NOMO-1 (cell line): ENCODE measurements around the gene GPR87.

ENCODE experiments used
- DNase-seq, 2 experiments: peaks; one replicate each; lab custom pipeline; 2025; ENCODE audit not compliant: unreplicated experiment in 2 of 2; lab: John Stamatoyannopoulos, UW

GPR87 gene, protein sequence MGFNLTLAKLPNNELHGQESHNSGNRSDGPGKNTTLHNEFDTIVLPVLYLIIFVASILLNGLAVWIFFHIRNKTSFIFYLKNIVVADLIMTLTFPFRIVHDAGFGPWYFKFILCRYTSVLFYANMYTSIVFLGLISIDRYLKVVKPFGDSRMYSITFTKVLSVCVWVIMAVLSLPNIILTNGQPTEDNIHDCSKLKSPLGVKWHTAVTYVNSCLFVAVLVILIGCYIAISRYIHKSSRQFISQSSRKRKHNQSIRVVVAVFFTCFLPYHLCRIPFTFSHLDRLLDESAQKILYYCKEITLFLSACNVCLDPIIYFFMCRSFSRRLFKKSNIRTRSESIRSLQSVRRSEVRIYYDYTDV

DNA sequence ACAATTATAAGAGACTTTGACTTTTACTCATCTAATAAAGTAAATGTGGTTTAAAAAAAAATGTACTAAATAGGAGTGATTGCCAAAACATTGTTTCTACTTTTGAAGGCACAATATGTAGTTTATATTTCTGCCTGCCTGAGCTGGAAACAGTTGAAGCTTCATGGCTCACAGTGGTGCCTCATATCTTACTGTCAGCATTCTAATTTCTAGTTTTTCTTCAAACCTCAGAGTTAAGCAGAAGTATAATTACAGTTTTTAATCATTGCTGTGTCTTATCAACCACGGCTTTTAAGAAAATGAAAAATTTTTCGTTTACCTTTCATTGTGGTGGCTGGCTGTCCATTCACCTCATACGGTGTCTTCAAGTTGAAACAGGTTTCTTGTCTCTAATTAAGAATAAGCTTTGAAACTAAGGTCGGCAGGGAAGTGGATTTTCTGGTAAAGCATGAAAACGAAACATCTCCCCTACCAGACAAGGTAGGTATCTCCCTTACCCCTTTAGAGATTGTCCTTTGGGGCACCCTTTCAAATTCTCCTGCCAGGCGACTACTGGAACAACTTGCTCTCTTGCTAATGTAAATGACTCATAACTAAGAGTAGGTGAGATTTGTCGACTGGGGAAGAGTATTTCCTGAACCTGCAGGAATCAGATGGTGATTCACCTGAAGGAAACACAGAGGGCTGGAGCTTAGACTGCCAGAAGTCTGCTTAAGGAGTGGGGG lies at the start of gene GPR87:
TSS of gene GPR87 (minus strand) at position 554 of the 725 bp plus-strand sequence. CDS start 16,720 bp downstream, outside the sequence.
- DNase-seq, result no peak

DNA sequence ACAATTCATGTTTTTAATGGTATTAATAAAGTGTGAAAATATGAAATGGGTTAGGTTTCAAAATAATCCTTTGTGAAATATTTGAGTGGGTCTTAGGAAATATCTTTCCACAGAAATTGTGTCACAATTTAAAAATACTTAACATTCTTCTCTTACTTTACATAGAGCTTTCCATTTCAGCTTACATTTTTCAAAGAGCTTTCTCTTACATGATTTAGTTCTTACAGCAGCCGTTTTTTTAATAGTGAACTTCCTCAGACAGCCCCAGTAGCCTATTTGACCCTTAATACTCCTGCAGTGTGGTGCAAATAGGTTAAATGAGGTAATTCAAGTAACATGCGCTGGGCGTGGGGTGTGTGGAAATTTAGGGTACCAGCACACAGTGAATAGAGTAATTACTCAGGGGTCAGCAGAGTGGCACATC lies 46.1 kb upstream of the GPR87 start:
- DNase-seq, result peak; percentile 63 to 64

DNA sequence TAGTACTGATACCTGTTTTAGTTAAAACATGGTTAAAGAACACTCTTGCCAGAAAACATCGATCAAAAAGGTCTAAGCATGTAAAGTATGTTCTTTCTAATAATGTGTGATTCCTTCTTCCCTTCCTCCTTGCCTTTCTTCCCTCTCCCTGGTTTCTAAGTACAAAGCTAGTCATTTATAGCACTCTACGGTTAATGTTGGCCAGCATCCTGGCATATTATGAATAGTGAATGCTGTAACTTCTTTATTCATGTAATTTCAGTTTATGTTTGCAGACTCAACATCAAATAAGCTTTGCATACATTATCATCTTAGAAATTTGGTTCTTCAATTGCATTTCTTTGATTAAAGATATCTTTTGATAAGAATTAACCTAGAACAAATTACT lies 40.8 kb upstream of the GPR87 start:
- no peak for DNase-seq

DNA sequence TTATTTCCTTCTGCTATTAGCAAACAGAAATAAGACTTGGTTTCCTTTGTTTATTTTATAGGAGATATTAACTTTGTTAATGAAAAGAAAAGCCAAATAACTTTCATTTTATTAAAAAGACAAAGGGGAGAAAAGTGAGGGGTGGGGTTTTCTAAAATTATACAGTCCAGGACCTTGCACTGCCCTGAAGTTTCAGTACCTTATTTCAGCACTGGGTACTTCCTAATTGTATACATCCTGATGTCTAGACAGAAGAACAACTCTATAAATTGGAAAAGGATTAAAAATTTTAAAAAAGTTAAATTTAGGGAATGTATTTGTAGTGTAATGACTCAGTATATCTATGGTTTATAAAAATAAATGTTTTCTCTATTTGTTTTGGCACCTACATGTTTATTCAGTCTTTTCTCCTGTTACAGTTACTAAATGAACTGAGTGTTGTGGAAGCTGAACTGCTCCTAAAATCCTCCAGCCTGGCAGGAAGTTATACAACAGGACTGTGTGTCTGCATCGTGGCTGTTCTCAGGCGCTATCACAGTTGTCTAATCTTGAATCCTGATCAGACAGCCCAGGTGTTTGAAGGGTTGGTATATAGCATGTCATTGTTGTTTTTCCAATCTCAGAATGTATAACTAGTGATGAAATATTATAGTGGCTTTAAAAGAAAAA lies 40.3 kb upstream of the GPR87 start:
- peak; percentile 17 to 60 for DNase-seq

DNA sequence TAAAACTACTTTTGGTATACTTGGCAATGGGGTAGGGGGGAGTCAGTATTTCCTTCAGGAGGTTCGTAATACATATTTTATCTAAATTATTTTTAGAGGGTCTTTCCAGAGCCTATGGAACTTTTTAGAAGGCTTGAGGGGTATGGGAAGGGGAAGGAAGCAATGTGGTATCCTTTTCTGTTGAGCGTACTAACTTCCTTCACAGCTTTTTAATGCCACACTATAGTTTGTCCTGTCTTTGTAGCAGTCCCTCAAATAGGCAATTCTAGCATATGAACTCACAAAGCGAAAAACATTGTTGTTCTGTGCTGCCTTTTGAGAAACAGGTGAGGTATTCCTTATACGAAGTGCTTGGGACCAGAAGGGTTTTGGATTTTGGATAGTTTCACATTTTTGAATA lies 35.0 kb upstream of the GPR87 start:
- DNase-seq, result no peak

DNA sequence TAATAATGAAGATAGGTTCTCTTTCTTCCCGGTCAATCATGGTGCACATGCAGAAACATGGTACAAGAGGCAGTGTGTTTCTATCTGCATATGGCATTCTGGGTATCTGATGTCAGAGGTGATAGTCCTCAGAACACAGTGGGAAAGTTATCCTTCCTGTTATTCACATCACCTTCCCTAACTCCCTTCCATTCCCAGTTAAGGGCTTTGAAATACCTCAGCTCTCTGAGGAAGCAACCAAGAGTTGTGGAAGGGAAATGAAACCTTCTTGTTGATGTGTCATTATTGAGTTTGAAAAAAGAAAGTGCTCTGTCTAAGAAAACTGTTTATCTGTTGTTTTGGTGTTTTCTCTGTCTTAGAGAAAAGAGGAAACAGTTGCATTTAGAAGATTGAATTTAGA lies 34.6 kb upstream of the GPR87 start:
- DNase-seq, result peak; percentile 48 to 88

DNA sequence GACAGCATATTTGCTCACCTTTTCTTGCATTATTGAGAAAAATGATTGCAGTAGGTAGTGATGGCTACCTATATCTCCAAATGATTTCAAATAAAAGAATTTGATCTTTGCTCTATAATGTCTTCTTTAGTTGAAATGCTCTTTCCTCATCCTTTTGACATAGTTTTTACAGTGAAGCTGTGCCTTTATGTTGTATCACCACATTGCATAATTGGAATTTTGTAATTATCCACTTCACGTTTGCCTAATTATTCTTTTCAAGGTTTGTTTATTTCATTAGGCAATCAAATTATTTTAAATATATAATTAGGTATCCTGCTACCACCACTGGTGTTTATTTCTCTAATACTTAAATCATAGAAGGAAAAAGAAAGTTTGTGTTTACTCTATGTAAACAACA lies 34.0 kb upstream of the GPR87 start:
- peak in 1 of 2 experiments; percentile 58 for DNase-seq

DNA sequence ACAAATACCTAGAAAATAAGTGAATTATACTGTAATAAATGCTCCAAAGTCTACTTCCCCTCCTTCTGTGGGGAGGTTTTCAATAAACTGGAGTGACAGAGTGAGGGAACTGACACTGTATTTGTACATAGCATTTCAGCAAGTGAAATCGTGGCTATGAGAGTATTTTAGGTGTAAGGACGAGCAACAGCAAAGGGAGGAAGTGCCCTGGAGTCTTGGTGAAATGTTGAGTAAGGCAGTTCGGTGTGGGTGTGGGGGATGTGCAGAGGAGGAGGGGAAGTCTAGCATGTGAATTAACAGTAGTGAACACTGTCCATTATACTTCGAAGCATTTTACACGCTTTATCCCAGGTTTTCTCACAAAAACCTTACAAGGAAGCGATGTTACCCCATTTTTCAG lies 30.8 kb upstream of the GPR87 start:
- peak; percentile 99 to 100 for DNase-seq

DNA sequence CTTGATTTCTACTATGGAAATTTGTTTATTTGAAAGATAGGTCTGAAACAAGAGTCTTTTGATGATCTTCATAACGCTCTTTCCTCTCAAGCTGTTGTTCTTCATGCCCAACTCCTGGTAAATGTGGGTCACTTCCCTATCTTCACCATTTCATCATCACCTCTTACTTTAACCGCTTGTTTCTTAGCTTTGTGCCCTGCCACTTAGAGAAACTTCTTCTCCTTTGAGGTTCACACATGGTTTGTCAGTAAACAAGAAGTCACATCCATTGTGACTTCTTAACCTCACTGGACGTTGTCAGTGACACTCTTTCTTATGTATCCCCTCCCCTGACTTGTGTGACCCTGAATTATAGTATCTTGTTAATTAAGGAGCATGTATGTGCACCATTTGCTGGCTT lies 29.7 kb upstream of the GPR87 start:
- DNase-seq, result peak; percentile 89 to 99

DNA sequence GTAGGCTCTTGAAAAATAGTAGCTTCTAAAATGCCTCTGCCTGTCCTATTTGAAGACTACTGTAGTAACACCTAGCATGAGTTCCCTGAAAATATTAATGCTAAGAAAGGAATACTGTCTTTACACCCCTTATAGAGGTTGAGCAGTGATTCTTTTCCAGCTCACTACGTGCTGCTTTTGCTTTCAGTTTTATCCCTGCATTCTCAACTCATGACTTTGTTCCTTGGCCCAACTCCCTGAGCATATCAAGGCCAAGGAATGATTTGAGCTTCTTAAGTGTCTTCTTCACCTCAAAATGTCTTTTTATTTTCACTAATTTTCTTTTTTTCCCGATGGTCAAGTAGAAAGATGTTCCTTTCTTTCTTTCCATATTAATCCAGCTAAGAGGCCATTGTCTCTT lies 29.2 kb upstream of the GPR87 start:
- DNase-seq, result no peak

DNA sequence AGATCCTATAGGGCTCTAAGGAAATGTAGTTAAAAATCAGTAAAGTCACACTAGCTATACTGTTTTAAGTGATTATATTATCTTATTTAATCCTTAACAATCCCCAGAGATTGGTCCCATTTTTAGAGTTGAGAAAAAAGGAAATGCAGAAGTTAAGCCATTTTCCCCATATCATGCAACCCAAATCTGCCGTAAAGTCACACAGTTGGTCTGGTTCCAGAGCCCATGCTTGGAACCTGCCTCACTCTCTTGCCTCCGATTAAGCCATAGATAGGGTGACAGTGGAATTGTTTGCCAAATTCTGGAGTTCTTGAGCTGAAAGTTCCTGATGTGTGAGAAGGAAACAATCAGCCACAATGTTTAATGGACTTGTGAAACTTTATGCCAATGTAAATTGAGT lies 15.1 kb upstream of the GPR87 start:
- peak; percentile 7 to 27 for DNase-seq

DNA sequence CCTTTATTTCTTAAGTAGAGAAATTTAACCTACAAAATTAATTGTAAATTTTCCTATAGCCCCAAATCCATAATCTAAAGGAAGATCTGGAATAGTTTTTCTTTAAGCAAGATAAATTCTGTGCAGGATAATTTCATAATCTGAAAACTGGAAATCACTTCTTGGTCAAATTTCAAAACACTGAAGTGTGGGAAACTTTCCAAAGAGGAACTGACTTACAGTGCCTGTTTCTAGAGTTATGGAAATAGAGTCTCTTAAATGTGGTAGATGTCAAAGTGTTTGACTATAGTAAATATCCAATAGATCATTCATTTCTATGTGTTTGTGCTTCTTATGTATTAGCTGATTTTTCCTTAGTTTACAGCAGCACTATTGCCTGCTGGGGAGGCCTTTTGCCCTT lies 14.3 kb upstream of the GPR87 start:
- peak; percentile 28 to 83 for DNase-seq

DNA sequence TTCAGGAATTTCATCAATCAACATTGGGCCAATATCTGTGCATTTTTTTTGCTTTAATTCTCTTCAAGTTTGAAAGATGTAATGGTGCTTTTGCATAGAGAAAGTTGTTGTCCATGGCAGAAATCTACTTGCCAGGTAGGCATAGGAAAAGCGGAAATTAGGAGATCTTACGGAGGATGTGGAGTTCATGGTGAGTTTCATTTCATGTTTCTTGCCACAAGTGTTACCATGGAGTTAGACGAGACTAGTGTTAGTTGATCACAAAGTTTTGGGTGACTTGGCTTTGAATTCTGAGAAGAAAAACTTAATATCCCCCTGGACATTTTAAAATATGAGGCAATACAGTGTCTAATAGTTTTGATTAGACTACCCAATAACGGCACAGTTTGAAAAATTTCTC lies 13.8 kb upstream of the GPR87 start:
- peak; percentile 61 to 78 for DNase-seq

DNA sequence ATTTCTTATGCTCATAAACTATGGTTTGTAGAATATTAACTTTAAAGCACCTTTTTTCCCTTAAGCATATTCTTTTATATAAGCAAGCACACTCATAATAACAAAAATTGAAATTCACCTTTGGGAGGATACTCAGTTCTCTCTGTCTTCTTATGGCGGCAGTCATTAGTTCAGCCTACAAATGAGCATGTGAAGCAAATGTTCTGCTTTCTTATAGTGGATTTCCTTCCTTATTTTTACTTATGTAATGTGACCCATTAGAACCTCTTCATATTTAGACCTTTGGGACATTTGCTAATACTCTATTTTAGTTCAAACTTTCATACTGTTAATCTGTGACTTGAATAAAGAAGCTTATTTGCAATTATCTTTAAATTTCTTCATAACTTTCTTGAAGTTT lies 12.7 kb upstream of the GPR87 start, which contains the start of gene P2RY13:
TSS of gene P2RY13 (minus strand) at position 187 of the 400 bp plus-strand sequence. CDS start at position 166, 21 bp downstream.
- DNase-seq, result peak; percentile 39 to 80

DNA sequence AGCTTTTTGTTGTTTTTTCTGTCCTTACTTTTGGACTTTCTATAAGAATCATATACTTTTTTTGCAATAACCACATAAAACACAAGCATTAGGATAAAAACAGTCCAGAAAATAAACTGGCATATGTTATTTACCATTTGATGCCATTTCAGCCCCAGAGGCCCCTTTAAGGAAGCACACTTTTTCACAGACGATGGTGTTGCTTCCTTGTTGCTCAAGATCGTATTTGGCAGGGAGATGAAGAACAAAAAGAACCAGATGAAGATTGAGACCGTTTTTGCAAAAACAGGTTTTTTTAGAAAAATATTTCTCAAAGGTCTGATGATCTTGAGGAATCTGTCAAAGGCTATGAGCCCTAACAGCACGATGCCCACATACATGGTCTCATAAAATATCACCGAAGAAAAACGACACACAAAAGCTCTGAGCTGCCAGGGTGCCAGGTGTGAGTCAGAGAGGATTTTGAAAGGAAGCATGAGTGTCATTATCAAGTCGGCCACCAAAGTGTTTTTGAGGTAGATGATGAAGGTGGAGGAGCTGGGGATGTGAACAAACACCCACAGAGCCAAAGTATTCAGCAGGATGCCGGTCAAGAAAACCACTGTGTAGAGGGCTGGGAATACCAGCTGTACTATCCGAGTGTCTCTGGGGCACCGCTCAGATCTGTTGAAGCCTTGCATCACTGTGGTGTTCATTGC lies 11.8 kb upstream of the GPR87 start:
- peak; percentile 84 to 90 for DNase-seq

DNA sequence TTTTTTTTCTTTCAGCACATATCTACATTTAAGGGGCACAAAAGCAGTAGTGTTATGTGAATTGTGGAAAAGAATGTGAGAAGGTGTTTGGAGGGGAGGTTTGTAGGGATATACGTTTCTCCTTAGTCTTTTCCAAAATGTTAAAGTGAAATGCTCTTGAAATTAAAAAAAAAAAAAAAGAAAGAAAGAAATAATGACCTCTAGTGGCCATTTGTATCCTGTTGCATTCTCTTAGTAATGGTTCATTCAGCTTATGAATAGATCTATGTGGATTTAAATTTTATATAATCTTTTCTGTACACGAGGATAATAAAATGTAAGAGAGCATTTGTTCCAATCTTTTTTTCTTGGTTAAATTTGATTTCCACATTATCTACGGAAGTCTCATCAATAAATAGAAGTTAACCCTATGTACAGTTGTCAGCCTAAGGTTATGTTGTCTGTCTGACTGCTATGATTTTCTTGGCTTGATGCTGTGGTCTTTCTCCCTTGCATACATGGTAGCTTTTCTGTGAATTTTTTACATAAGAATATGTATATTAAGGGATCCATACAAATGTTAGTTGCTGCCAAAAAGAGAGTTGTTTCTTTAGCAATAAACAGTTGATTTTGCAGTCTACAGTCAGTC lies 11.1 kb upstream of the GPR87 start:
- peak in 1 of 2 experiments; percentile 68 for DNase-seq

DNA sequence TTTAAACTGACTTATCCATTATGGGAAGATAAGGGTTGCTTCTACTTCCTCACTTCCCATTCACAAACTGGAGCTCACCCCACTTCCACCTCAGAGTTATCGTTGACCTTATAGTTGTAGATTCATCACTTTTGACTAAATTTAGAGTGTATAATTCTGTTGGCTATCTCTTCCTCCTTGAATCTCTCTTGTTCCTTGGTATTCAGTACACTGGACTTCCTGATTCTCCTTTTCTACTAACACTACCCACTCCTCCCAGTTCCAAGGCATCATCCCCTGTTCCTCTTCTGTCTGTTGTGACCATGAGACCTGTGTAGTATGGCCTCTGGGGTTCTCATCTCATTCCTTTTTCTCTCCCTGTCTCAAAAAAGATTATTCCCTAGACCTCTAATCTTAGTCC lies 5.9 kb upstream of the GPR87 start:
- DNase-seq, result no peak

DNA sequence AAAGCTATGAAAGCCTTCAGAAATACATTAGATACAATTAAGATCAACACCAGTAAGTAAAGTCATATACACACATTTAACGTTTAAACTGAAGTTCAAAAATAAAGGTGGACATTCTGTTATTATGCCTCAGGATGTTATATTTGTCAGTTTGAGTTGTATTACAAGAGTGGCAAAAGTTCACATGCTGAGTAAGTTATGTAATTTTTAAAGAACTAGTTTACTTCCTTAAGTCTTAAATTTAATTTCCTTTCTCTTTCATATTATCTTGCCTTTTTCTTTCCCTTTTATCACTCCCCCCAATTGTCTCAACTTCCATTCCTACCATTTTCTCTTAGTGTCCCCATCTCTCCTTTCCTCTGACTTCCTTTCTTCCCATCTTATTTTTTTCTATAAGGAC lies 4.9 kb upstream of the GPR87 start:
- peak; percentile 16 to 79 for DNase-seq

DNA sequence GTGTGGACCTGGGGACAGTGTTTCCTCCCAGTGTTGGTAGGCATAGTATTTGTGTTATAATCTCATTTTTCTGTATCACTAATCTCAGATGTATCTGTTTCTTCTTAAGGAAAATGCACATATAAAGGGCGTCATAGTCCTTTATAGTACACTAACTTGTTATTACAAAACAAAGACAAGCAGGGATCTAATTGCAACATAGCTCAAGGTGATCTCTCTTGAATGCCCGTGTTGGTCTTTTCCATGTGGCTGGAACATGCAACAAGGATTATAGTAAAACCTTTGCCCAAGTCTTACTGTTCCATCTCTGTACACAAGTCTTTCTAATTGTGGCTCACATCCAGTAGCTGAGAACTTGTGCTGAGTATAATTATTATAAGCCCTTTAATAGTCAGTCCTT lies 3.5 kb upstream of the GPR87 start:
- no peak for DNase-seq

DNA sequence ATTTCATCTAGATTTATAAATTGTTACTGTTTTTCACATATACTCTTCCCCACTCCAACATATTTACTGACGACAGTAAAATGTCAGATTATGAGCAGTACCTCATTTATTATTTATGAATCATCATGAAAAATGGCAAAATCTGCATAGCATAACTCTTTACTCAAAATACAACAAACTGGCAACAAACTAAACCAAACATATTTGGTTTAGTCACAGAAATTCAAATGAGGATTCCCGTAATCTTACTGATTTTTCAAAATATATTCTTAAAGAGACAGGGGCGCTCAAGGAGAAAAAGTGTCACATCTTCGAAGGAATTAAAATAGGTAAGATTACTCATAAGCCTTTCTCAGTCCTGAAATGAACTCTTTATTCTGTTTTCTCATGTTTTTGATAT lies 3.0 kb upstream of the GPR87 start:
- DNase-seq, result no peak
